Loucy (cell line): ENCODE data around the gene FMO1.

Experiments used
- EZH2phosphoT487 ChIP-seq: fragments of 200-600 bp; IDR thresholded peaks from 2 replicates; pipeline ENCODE4 v1.6.1; 2018; ENCODE audit warnings: antibody characterized with exemption, mild to moderate bottlenecking, moderate library complexity, borderline replicate concordance
- TF ChIP-seq, protein P1 (sequence below): fragments of 200-600 bp; sonication (generic); conservative IDR thresholded peaks from 2 replicates; pipeline ENCODE4 v1.5.1; 2014; ENCODE audit warnings: mild to moderate bottlenecking, antibody characterized with exemption, low read length

- TF ChIP-seq, protein P1, sequence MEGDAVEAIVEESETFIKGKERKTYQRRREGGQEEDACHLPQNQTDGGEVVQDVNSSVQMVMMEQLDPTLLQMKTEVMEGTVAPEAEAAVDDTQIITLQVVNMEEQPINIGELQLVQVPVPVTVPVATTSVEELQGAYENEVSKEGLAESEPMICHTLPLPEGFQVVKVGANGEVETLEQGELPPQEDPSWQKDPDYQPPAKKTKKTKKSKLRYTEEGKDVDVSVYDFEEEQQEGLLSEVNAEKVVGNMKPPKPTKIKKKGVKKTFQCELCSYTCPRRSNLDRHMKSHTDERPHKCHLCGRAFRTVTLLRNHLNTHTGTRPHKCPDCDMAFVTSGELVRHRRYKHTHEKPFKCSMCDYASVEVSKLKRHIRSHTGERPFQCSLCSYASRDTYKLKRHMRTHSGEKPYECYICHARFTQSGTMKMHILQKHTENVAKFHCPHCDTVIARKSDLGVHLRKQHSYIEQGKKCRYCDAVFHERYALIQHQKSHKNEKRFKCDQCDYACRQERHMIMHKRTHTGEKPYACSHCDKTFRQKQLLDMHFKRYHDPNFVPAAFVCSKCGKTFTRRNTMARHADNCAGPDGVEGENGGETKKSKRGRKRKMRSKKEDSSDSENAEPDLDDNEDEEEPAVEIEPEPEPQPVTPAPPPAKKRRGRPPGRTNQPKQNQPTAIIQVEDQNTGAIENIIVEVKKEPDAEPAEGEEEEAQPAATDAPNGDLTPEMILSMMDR, result no peak
- TF ChIP-seq EZH2phosphoT487, result no peak
Observed at GRCh38 chr1:171257607-171258076, 9.3 kb downstream of the FMO1 start.
